Neural progenitor cell (in vitro differentiated cells): ENCODE results near the gene LIPC. TPM values are rescaled to one million over a fixed set of nuclear protein-coding genes. Genes with fewer than 3 reads are reported as not detected.
A peak's percentile ranks its signal among the peaks of the same experiment; 100 is the strongest.

Source experiments
- DNase-seq: peaks from one replicate; pipeline ENCODE4 v3.0.0-alpha.2; 2016; ENCODE audit warnings: low spot score
- H2AFZ ChIP-seq: fragments of 200-600 bp; sonication (generic); replicated peaks from 2 replicates; pipeline ENCODE4 v1.6.1; 2016; ENCODE audit warnings: antibody characterized with exemption
- H3F3A ChIP-seq: fragments of 200-600 bp; sonication (generic); 2 replicates; pipeline ENCODE4 v1.6.1; 2016; ENCODE audit warnings: antibody characterized with exemption, low read depth
- H3K27ac ChIP-seq: fragments of 200-600 bp; sonication (generic); 2 replicates; pipeline ENCODE4 v1.5.1; 2016; ENCODE audit warnings: mild to moderate bottlenecking
- H3K27me3 ChIP-seq: fragments of 200-600 bp; sonication (generic); 2 replicates; pipeline ENCODE4 v1.6.1; 2016; ENCODE audit warnings: mild to moderate bottlenecking, moderate library complexity
- H3K36me3 ChIP-seq: fragments of 200-600 bp; sonication (generic); 2 replicates; pipeline ENCODE4 v1.5.1; 2016
- H3K4me1 ChIP-seq: fragments of 200-600 bp; sonication (generic); 2 replicates; pipeline ENCODE4 v1.6.1; 2016; ENCODE audit warnings: mixed run types
- H3K4me2 ChIP-seq: fragments of 200-600 bp; sonication (generic); 2 replicates; pipeline ENCODE4 v1.6.1; 2016
- H3K4me3 ChIP-seq: fragments of 200-600 bp; sonication (generic); 2 replicates; pipeline ENCODE4 v1.5.1; 2016
- H3K79me2 ChIP-seq: fragments of 200-600 bp; sonication (generic); 2 replicates; pipeline ENCODE4 v1.6.1; 2016; ENCODE audit warnings: low read depth
- H3K9ac ChIP-seq: fragments of 200-600 bp; sonication (generic); 2 replicates; pipeline ENCODE4 v1.6.1; 2016
- H3K9me3 ChIP-seq: fragments of 200-600 bp; sonication (generic); 2 replicates; pipeline ENCODE4 v1.5.1; 2016; ENCODE audit warnings: low read depth
- H4K20me1 ChIP-seq: fragments of 200-600 bp; sonication (generic); 2 replicates; pipeline ENCODE4 v1.6.1; 2016; ENCODE audit warnings: low read depth
- H3K27ac Mint-ChIP-seq: 3 replicates; pipeline ENCODE4 v1.8.0; 2021; ENCODE audit warnings: mixed read lengths
- H3K27me3 Mint-ChIP-seq: 2 replicates; pipeline ENCODE4 v1.8.0; 2022; ENCODE audit warnings: low read depth, mild to moderate bottlenecking, inconsistent platforms, moderate library complexity, mixed read lengths; ENCODE audit not compliant: insufficient read depth
- H3K36me3 Mint-ChIP-seq: 3 replicates; pipeline ENCODE4 v1.8.0; 2021; ENCODE audit warnings: mixed read lengths
- H3K4me1 Mint-ChIP-seq: 3 replicates; pipeline ENCODE4 v1.8.0; 2021; ENCODE audit warnings: mixed read lengths
- H3K4me3 Mint-ChIP-seq: 3 replicates; pipeline ENCODE4 v1.8.0; 2021; ENCODE audit warnings: mild to moderate bottlenecking, moderate library complexity, mixed read lengths
- H3K9me3 Mint-ChIP-seq: 3 replicates; pipeline ENCODE4 v1.8.0; 2020; ENCODE audit warnings: mixed read lengths
- CTCF ChIP-seq: fragments of 200-600 bp; sonication (generic); IDR thresholded peaks from 2 replicates; pipeline ENCODE4 v1.5.1; 2017; ENCODE audit warnings: antibody characterized with exemption, mild to moderate bottlenecking
- EZH2 ChIP-seq: fragments of 200-600 bp; sonication (generic); IDR thresholded peaks from 2 replicates; pipeline ENCODE4 v1.6.1; 2017; ENCODE audit warnings: antibody characterized with exemption, mild to moderate bottlenecking, moderate library complexity
- EZH2phosphoT487 ChIP-seq: fragments of 200-600 bp; sonication (generic); IDR thresholded peaks from 2 replicates; pipeline ENCODE4 v1.6.1; 2017; ENCODE audit warnings: antibody characterized with exemption
- total RNA-seq: library from RNA; depleted of rRNA; stranded (reverse); fragments of >200 nt; gene quantifications from 2 replicates; pipeline ENCODE4 v1.2.3, GENCODE V29; 2015; ENCODE audit warnings: low replicate concordance

LIPC gene
- total RNA-seq, 1 donor from 2014 or later: not detected

DNA sequence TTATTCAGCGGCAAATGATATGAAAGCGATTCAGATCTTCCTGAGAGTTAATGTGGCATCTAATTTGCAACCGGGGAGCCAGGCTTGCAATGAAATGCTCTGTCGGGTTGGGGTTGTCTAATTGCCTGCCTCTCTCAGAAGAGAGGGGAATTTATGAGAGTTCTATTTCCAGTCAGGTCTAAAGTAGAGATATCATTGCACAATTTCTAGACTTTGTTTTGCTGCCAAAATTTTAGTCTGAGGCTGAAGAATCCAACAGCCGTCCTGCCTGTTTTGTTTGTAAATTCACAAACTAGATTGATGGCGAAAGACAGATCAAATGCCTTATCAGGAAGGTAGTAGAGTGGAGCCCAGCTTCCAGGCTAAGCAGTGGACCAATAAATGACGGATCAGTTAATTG lies 610 bp downstream of the LIPC start:
- peaks cover 27% of the 10 kb centered on the region for H3K4me1 Mint-ChIP-seq
- H4K20me1 ChIP-seq: no peaks in the 10 kb centered on the region
- H3K4me3 Mint-ChIP-seq: no peak overlapping the region
- H3K9me3 ChIP-seq: no peaks in the 10 kb centered on the region
- H3K27ac Mint-ChIP-seq: no peak overlapping the region
- no peak for TF ChIP-seq EZH2
- no peak for TF ChIP-seq EZH2phosphoT487
- no peak for TF ChIP-seq CTCF
- no peaks in the 10 kb centered on the region for H3K27me3 Mint-ChIP-seq
- no peak overlapping the region for H3K9ac ChIP-seq
- H2AFZ ChIP-seq: no peak overlapping the region
- H3K36me3 Mint-ChIP-seq: no peaks in the 10 kb centered on the region
- H3K27me3 ChIP-seq: no peaks in the 10 kb centered on the region
- H3K4me1 ChIP-seq: peaks cover 22% of the 10 kb centered on the region
- H3K4me2 ChIP-seq: no peak overlapping the region
- peaks cover 2% of the 10 kb centered on the region for H3K9me3 Mint-ChIP-seq
- no peak for DNase-seq
- H3K79me2 ChIP-seq: no peaks in the 10 kb centered on the region
- no peak overlapping the region for H3K4me3 ChIP-seq
- H3K36me3 ChIP-seq: no peaks in the 10 kb centered on the region
- H3K27ac ChIP-seq: no peak overlapping the region
- H3F3A ChIP-seq: peaks cover 9% of the 10 kb centered on the region

DNA sequence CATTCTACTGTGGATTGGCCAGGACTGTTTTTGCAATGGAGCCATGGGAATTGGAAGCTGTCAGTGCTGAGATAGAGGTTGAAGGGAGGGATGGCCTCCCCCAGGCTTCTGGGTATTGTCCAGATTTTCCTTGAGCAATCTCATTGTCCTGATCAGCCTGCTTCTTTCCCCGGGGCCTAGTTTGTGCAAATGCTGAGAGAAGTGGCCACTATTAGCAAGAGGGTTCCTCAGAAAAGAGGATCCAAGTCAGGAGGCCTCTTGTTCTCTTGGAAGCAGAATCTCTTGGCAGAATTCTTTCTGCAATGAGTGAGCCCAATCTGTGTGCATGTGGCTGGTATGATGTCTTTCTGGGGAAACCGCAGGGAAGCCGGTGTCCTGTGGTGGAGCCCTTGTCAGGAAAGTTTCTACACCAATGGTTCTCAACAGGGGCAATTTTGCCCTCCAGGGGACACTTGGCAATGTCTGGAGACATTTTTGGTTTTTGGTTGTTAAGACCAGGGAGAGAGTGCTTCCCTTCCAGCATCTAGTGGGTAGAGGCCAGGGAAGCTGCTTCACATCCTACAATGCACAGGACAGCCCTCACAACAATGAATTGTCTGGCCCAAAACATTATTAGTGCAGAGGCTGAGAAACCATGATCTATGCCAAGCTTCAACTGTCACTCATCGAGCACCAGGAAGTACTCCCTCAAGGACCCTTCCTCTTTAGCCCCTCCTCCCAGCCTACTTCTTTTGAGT lies 2.0 kb downstream of the LIPC start:
- Mint-ChIP-seq H3K9me3 (peaks cover 2% of the 10 kb centered on the region), H3K27me3 (no peaks in the 10 kb centered on the region), H3K27ac (no peak overlapping the region), H3K4me1 (peaks cover 29% of the 10 kb centered on the region), H3K4me3 (no peak overlapping the region), H3K36me3 (no peaks in the 10 kb centered on the region)
- H3K27ac ChIP-seq: no peak overlapping the region
- no peak overlapping the region for H3K4me3 ChIP-seq
- no peak overlapping the region for H2AFZ ChIP-seq
- DNase-seq: peak; percentile 21
- H3K9me3 ChIP-seq: no peaks in the 10 kb centered on the region
- H3K4me2 ChIP-seq: no peak overlapping the region
- no peaks in the 10 kb centered on the region for H3K27me3 ChIP-seq
- no peaks in the 10 kb centered on the region for H4K20me1 ChIP-seq
- TF ChIP-seq EZH2 (no peak), EZH2phosphoT487 (no peak), CTCF (no peak)
- H3K9ac ChIP-seq: no peak overlapping the region
- H3K79me2 ChIP-seq: no peaks in the 10 kb centered on the region
- H3K4me1 ChIP-seq: peaks cover 22% of the 10 kb centered on the region
- H3F3A ChIP-seq: peaks cover 9% of the 10 kb centered on the region
- H3K36me3 ChIP-seq: no peaks in the 10 kb centered on the region

GRCh38 chr15:58434334-58434875 lies 2.6 kb downstream of the LIPC start:
- H3K4me1 Mint-ChIP-seq: peaks cover 33% of the 10 kb centered on the region
- H3K27me3 ChIP-seq: no peaks in the 10 kb centered on the region
- no peak overlapping the region for H3K4me3 ChIP-seq
- DNase-seq: no peak
- H3K27ac Mint-ChIP-seq: no peak overlapping the region
- no peaks in the 10 kb centered on the region for H3K36me3 ChIP-seq
- no peaks in the 10 kb centered on the region for H4K20me1 ChIP-seq
- H3K9ac ChIP-seq: no peak overlapping the region
- no peaks in the 10 kb centered on the region for H3K27me3 Mint-ChIP-seq
- no peaks in the 10 kb centered on the region for H3K9me3 ChIP-seq
- peaks cover 9% of the 10 kb centered on the region for H3F3A ChIP-seq
- TF ChIP-seq CTCF (no peak), EZH2 (no peak), EZH2phosphoT487 (no peak)
- H3K27ac ChIP-seq: no peak overlapping the region
- no peak overlapping the region for H3K4me3 Mint-ChIP-seq
- H3K79me2 ChIP-seq: no peaks in the 10 kb centered on the region
- H3K9me3 Mint-ChIP-seq: peaks cover 2% of the 10 kb centered on the region
- H2AFZ ChIP-seq: no peak overlapping the region
- no peak overlapping the region for H3K4me2 ChIP-seq
- peaks cover 22% of the 10 kb centered on the region for H3K4me1 ChIP-seq
- H3K36me3 Mint-ChIP-seq: no peaks in the 10 kb centered on the region
